Activated naive CD4-positive, alpha-beta T cell treated with anti-CD3 and anti-CD28 coated beads, Interleukin-2, amount 10 ng/mL, durations not matched to agents 7 days and 5 days (primary cell): ENCODE results near the gene ALG6.
"Not testable (repeated sequence)": the region's sequence is repeated elsewhere in the genome, so short reads cannot be mapped to it uniquely, and the experiment has no call there.

Experiments
- CTCF ChIA-PET: fragments of 350-600 bp; sonication (Branson Sonifier 250); formaldehyde crosslinking; loops from one replicate; lab custom pipeline; 2021; ENCODE audit warnings: antibody characterized with exemption; lab: Charles Lee
- DNase-seq: peaks from one replicate; pipeline ENCODE4 v3.0.0-alpha.2; 2020
- H3K27ac Mint-ChIP-seq: one replicate; pipeline ENCODE4 v1.8.0; 2021; ENCODE audit warnings: mild to moderate bottlenecking, moderate library complexity, mixed read lengths
- H3K27me3 Mint-ChIP-seq: one replicate; pipeline ENCODE4 v1.8.0; 2021; ENCODE audit warnings: mild to moderate bottlenecking, mixed read lengths
- H3K36me3 Mint-ChIP-seq: one replicate; pipeline ENCODE4 v1.8.0; 2021; ENCODE audit warnings: mixed read lengths
- H3K4me1 Mint-ChIP-seq: one replicate; pipeline ENCODE4 v1.8.0; 2021; ENCODE audit warnings: mixed read lengths
- H3K4me3 Mint-ChIP-seq: one replicate; pipeline ENCODE4 v1.8.0; 2021; ENCODE audit warnings: mild to moderate bottlenecking, moderate library complexity, mixed read lengths
- H3K9me3 Mint-ChIP-seq: one replicate; pipeline ENCODE4 v1.8.0; 2021; ENCODE audit warnings: mixed read lengths

ALG6 gene

GRCh38 chr1:63413394-63413793, 46.0 kb downstream of the ALG6 start:
- Mint-ChIP-seq H3K36me3 (peaks cover 22% of the 10 kb centered on the region), H3K9me3 (no peaks in the 10 kb centered on the region), H3K27me3 (no peaks in the 10 kb centered on the region), H3K4me1 (no peaks in the 10 kb centered on the region), H3K27ac (no peak overlapping the region), H3K4me3 (no peak overlapping the region)
- CTCF ChIA-PET = no interaction called here
- no peak for DNase-seq

GRCh38 chr1:63414691-63415365, 47.4 kb downstream of the ALG6 start:
- H3K27ac Mint-ChIP-seq = no peak overlapping the region
- no peaks in the 10 kb centered on the region for H3K27me3 Mint-ChIP-seq
- H3K9me3 Mint-ChIP-seq = no peaks in the 10 kb centered on the region
- H3K36me3 Mint-ChIP-seq = peaks cover 25% of the 10 kb centered on the region
- no peaks in the 10 kb centered on the region for H3K4me1 Mint-ChIP-seq
- CTCF ChIA-PET = no interaction called here
- no peak overlapping the region for H3K4me3 Mint-ChIP-seq
- DNase-seq = no peak

- Mint-ChIP-seq H3K36me3 (peaks cover 28% of the 10 kb centered on the region), H3K27me3 (no peaks in the 10 kb centered on the region), H3K27ac (no peak overlapping the region), H3K4me1 (no peaks in the 10 kb centered on the region), H3K9me3 (no peaks in the 10 kb centered on the region), H3K4me3 (no peak overlapping the region)
- CTCF ChIA-PET = no interaction called here
- DNase-seq = no peak
These were observed 50.7 kb downstream of the ALG6 start for GRCh38 chr1:63418101-63418500.

GRCh38 chr1:63420746-63421145, 53.3 kb downstream of the ALG6 start:
- H3K4me1 Mint-ChIP-seq, DNase-seq, H3K9me3 Mint-ChIP-seq, H3K27me3 Mint-ChIP-seq, H3K4me3 Mint-ChIP-seq, H3K27ac Mint-ChIP-seq: not testable (repeated sequence)
- CTCF ChIA-PET = interaction anchor here (1.3 kb wide), 1 partner anchor 21 kb away, joined by 4 read pairs; no protein-coding TSS in a partner anchor
- peaks cover 23% of the 10 kb centered on the region for H3K36me3 Mint-ChIP-seq

GRCh38 chr1:63423649-63424048, 56.2 kb downstream of the ALG6 start:
- CTCF ChIA-PET = no interaction called here

GRCh38 chr1:63428815-63429214, 61.4 kb downstream of the ALG6 start:
- Mint-ChIP-seq H3K36me3 (peaks cover 22% of the 10 kb centered on the region), H3K27me3 (no peaks in the 10 kb centered on the region), H3K4me3 (no peak overlapping the region), H3K9me3 (peaks cover 6% of the 10 kb centered on the region), H3K27ac (no peak overlapping the region), H3K4me1 (no peaks in the 10 kb centered on the region)
- no peak for DNase-seq
- CTCF ChIA-PET = no interaction called here

More at GRCh38 chr1:63423649-63424048, 56.2 kb downstream of the ALG6 start:
- Mint-ChIP-seq H3K4me1 (no peaks in the 10 kb centered on the region), H3K4me3 (no peak overlapping the region), H3K27me3 (no peaks in the 10 kb centered on the region), H3K27ac (no peak overlapping the region), H3K9me3 (no peaks in the 10 kb centered on the region), H3K36me3 (peaks cover 23% of the 10 kb centered on the region)
- DNase-seq = no peak

- Mint-ChIP-seq H3K4me3 (no peak overlapping the region), H3K27me3 (no peaks in the 10 kb centered on the region), H3K9me3 (peaks cover 6% of the 10 kb centered on the region), H3K27ac (no peak overlapping the region), H3K36me3 (peaks cover 22% of the 10 kb centered on the region), H3K4me1 (no peaks in the 10 kb centered on the region)
- CTCF ChIA-PET = no interaction called here
- DNase-seq = no peak
These were observed 61.9 kb downstream of the ALG6 start for GRCh38 chr1:63429281-63429680.

- Mint-ChIP-seq H3K4me3 (no peak overlapping the region), H3K4me1 (no peaks in the 10 kb centered on the region), H3K36me3 (peaks cover 20% of the 10 kb centered on the region), H3K9me3 (peaks cover 4% of the 10 kb centered on the region), H3K27me3 (no peaks in the 10 kb centered on the region), H3K27ac (no peak overlapping the region)
- CTCF ChIA-PET = no interaction called here
- DNase-seq = no peak
These were observed 67.7 kb downstream of the ALG6 start for GRCh38 chr1:63435161-63435560.

- CTCF ChIA-PET = interaction anchor here (1.0 to 1.7 kb wide), 4 partner anchors 11 to 123 kb away, joined by 3 to 6 read pairs (median 4); no protein-coding TSS in a partner anchor
- no peak for DNase-seq
- no peaks in the 10 kb centered on the region for H3K9me3 Mint-ChIP-seq
- H3K27me3 Mint-ChIP-seq = no peaks in the 10 kb centered on the region
- H3K27ac Mint-ChIP-seq = no peak overlapping the region
- peaks cover 6% of the 10 kb centered on the region for H3K36me3 Mint-ChIP-seq
- H3K4me1 Mint-ChIP-seq = no peaks in the 10 kb centered on the region
- no peak overlapping the region for H3K4me3 Mint-ChIP-seq
These were observed 74.7 kb downstream of the ALG6 start for GRCh38 chr1:63442141-63442475.

- no peak for DNase-seq
- CTCF ChIA-PET = no interaction called here
- Mint-ChIP-seq H3K4me1 (no peaks in the 10 kb centered on the region), H3K27me3 (no peaks in the 10 kb centered on the region), H3K27ac (no peak overlapping the region), H3K4me3 (no peak overlapping the region), H3K36me3 (no peaks in the 10 kb centered on the region), H3K9me3 (no peaks in the 10 kb centered on the region)
These were observed 81.4 kb downstream of the ALG6 start for GRCh38 chr1:63448731-63449246.

- Mint-ChIP-seq H3K27me3 (no peaks in the 10 kb centered on the region), H3K9me3 (no peaks in the 10 kb centered on the region), H3K4me3 (no peak overlapping the region), H3K27ac (no peak overlapping the region), H3K36me3 (no peaks in the 10 kb centered on the region), H3K4me1 (no peaks in the 10 kb centered on the region)
- no peak for DNase-seq
- CTCF ChIA-PET = no interaction called here
These were observed 83.0 kb downstream of the ALG6 start for GRCh38 chr1:63450416-63450815.

GRCh38 chr1:63453232-63453631, 85.8 kb downstream of the ALG6 start:
- Mint-ChIP-seq H3K4me1 (no peaks in the 10 kb centered on the region), H3K4me3 (no peak overlapping the region), H3K36me3 (peaks cover 11% of the 10 kb centered on the region), H3K27ac (no peak overlapping the region), H3K27me3 (no peaks in the 10 kb centered on the region), H3K9me3 (no peaks in the 10 kb centered on the region)
- CTCF ChIA-PET = interaction anchor here (0.8 kb wide), 1 partner anchor 12 kb away, joined by 3 read pairs; no protein-coding TSS in a partner anchor
- no peak for DNase-seq

- Mint-ChIP-seq H3K4me1 (no peaks in the 10 kb centered on the region), H3K27me3 (no peaks in the 10 kb centered on the region), H3K27ac (no peak overlapping the region), H3K9me3 (no peaks in the 10 kb centered on the region), H3K4me3 (no peak overlapping the region), H3K36me3 (peaks cover 11% of the 10 kb centered on the region)
- CTCF ChIA-PET = no interaction called here
- DNase-seq = no peak
These were observed 86.8 kb downstream of the ALG6 start for GRCh38 chr1:63454269-63454668.

- H3K9me3 Mint-ChIP-seq = peaks cover 10% of the 10 kb centered on the region
- DNase-seq = no peak
- peaks cover 4% of the 10 kb centered on the region for H3K4me1 Mint-ChIP-seq
- H3K36me3 Mint-ChIP-seq = peaks cover 33% of the 10 kb centered on the region
- CTCF ChIA-PET = no interaction called here
- no peaks in the 10 kb centered on the region for H3K27me3 Mint-ChIP-seq
- no peak overlapping the region for H3K4me3 Mint-ChIP-seq
- H3K27ac Mint-ChIP-seq = no peak overlapping the region
These were observed 91.3 kb downstream of the ALG6 start for GRCh38 chr1:63458750-63459149.

- DNase-seq = no peak
- H3K4me3 Mint-ChIP-seq = no peak overlapping the region
- peaks cover 4% of the 10 kb centered on the region for H3K4me1 Mint-ChIP-seq
- CTCF ChIA-PET = no interaction called here
- peaks cover 10% of the 10 kb centered on the region for H3K9me3 Mint-ChIP-seq
- no peaks in the 10 kb centered on the region for H3K27me3 Mint-ChIP-seq
- no peak overlapping the region for H3K27ac Mint-ChIP-seq
- peaks cover 37% of the 10 kb centered on the region for H3K36me3 Mint-ChIP-seq
These were observed 94.3 kb downstream of the ALG6 start for GRCh38 chr1:63461661-63462230.
